Activated naive CD8-positive, alpha-beta T cell treated with anti-CD3 and anti-CD28 coated beads, Interleukin-2, amount 50 U/mL, for 16 hours (primary cell): ENCODE measurements around the gene INTS3.

Experiments
- DNase-seq: peaks from one replicate; pipeline ENCODE4 v3.0.0-alpha.2; 2020; ENCODE audit warnings: low read depth, low spot score

Gene INTS3

GRCh38 chr1:153727463-153728304 lies at the start of gene INTS3:
Gene INTS3 (plus strand): TSS chr1:153728050. CDS start chr1:153728635, 585 bp downstream.
- DNase-seq: peak; percentile 99

DNA sequence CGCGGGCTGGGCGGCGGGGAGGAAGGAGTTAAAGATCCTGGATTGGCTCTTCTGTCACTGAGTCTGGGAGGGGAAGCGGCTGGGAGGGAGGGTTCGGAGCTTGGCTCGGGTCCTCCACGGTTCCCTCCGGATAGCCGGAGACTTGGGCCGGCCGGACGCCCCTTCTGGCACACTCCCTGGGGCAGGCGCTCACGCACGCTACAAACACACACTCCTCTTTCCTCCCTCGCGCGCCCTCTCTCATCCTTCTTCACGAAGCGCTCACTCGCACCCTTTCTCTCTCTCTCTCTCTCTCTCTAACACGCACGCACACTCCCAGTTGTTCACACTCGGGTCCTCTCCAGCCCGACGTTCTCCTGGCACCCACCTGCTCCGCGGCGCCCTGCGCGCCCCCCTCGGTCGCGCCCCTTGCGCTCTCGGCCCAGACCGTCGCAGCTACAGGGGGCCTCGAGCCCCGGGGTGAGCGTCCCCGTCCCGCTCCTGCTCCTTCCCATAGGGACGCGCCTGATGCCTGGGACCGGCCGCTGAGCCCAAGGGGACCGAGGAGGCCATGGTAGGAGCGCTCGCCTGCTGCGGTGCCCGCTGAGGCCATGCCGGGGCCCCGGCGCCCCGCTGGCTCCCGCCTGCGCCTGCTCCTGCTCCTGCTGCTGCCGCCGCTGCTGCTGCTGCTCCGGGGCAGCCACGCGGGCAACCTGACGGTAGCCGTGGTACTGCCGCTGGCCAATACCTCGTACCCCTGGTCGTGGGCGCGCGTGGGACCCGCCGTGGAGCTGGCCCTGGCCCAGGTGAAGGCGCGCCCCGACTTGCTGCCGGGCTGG lies 49.1 kb upstream of the INTS3 start, which contains the start of gene NPR1:
TSS of gene NPR1 (plus strand) at position 170 of the 818 bp plus-strand sequence. CDS start at position 591, 421 bp downstream.
- DNase-seq: no peak

GRCh38 chr1:153679337-153680119 lies 48.3 kb upstream of the INTS3 start:
- DNase-seq: no peak

GRCh38 chr1:153680120-153680403 lies 47.8 kb upstream of the INTS3 start:
- DNase-seq: no peak

DNA sequence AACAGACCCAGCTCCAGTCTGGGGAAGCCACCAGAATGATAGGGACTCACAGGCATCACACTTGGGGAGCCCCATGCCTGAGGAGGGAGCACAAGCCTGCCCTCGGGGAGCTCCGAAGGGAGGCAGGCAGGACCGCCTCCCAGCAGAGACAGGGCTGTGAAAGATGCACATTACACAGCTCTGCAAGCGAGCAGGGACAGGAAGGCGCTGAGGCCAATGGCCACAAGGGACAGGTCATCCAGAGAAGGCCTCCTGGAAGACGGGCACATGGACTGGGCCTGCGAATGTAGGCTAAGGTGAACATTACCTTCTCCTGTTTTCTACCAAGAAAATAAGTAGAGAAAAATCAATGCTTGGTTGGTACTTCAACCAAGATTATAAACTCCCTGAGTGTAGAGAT lies 45.1 kb upstream of the INTS3 start:
- DNase-seq: no peak

GRCh38 chr1:153683854-153684253 lies 44.0 kb upstream of the INTS3 start:
- no peak for DNase-seq

- no peak for DNase-seq
Measured at GRCh38 chr1:153684892-153685291, 43.0 kb upstream of the INTS3 start.

- DNase-seq: no peak
Measured at GRCh38 chr1:153685544-153686340, 42.1 kb upstream of the INTS3 start.

- DNase-seq: no peak
Measured at GRCh38 chr1:153687346-153688125, 40.3 kb upstream of the INTS3 start.

DNA sequence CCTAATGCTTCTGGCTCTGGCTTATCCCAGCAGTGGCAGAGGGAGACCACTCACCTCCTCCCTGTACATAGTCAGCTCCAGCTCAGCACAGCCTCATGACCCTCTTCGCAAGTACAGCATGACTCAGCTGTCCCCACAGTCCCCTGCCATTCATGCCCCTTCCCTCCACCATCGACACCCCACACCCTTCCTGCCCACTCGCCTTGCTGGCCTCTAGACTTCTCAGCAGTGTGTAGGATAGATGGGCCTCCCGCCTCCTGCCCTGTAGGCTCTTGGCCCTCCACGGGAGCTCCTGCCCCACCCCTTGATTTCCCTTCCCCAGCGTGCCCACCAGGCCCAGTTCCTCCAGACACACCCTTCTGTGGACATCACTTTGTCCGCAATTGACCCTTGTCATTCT lies 39.6 kb upstream of the INTS3 start:
- DNase-seq: no peak

- no peak for DNase-seq
Measured at GRCh38 chr1:153688736-153689328, 39.0 kb upstream of the INTS3 start.

DNA sequence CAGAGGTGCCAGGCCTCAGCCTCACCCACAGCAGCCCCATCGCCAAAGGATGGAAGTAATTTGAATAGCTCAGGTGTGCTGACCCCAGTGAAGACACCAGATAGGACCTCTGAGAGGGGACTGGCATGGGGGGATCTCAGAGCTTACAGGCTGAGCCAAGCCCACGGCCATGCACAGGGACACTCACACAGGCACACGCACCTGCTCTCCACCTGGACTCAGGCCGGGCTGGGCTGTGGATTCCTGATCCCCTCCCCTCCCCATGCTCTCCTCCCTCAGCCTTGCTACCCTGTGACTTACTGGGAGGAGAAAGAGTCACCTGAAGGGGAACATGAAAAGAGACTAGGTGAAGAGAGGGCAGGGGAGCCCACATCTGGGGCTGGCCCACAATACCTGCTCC lies 34.4 kb upstream of the INTS3 start:
- DNase-seq: no peak

DNA sequence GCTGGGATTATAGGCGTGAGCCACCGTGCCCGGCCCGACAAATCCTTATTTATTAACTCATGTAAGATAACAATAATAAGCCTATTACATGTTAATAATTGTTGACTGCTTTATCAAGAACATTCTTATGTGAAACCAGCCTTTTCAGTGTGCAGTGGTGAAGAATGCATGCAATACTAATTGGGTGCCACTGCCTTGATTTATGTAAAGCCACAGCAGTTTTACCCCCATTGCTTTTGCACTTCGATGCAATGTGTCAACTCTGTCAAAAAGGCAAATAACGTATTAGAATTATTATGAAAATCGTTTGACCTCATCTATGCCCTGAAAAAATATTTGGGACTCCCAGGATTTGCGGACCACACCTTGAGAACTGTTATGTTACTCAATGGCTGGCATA lies 31.1 kb upstream of the INTS3 start:
- no peak for DNase-seq

- no peak for DNase-seq
Measured at GRCh38 chr1:153697191-153698019, 30.4 kb upstream of the INTS3 start.

GRCh38 chr1:153698020-153698922 lies 29.6 kb upstream of the INTS3 start:
- no peak for DNase-seq

DNA sequence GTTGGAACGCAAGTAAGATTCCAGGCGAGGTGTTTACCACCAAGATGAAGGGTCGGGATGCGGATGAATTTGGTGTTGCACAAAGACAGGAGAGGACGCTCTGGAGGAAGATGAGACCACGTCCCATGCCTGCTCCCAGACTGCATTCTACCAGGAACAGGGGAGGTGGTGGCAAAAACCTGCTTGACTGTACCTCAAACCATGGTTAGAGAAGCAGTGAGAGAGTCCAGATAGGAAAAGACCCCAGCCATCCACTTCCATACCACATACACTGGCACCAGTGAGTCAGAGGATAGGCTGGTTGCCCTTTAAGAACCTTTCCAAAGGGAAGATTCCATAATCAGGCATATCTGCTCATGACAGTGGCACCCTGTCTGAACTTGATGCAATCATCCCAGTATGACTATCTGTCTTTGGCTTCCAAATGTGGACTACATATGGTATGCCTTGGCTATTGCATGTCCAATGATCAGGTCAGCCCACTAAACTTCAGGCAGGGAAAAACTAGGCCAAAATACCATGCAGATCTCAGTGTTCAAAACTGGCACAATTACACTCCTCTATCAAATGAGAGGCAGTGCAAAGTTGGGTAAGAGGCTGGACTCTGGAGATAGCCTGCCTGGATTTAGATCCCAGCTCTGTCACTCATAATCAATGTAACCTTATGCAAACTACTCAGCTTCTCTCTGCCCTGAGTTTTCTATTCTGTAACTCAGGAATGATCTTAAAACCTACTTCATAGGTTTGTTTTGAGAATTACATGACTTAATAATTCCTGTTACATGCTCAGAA lies 28.7 kb upstream of the INTS3 start:
- DNase-seq: no peak

- no peak for DNase-seq
Measured at GRCh38 chr1:153699768-153700167, 28.1 kb upstream of the INTS3 start.
